PC-3 (cell line): ENCODE data around the gene MRTFA. TPM values are rescaled to one million over a fixed set of nuclear protein-coding genes. Genes with fewer than 3 reads are reported as not detected.
"Not testable (repeated sequence)": the region's sequence is repeated elsewhere in the genome, so short reads cannot be mapped to it uniquely, and the experiment has no call there.

Experiments used
- ATAC-seq: fragments of 200-7000 bp; cut with Tn5 transposase; 2 replicates; pipeline ENCODE4 v1.9.1; 2020; ENCODE audit warnings: mild to moderate bottlenecking, moderate library complexity
- BruUV-seq: library from RNA; stranded (reverse); fragments of 400-500 nt; replicated peaks from 2 replicates; lab custom pipeline; 2021; lab: Mats Ljungman, UMichigan
- CTCF ChIA-PET: fragments of 300-600 bp; sonication (Branson Sonifier 250); formaldehyde crosslinking; loops from one replicate; lab custom pipeline; 2022; ENCODE audit warnings: antibody characterized with exemption; lab: Charles Lee
- POLR2A ChIA-PET: fragments of 300-600 bp; sonication (Branson Sonifier 250); formaldehyde crosslinking; loops from one replicate; lab custom pipeline; 2022; ENCODE audit warnings: antibody characterized with exemption; ENCODE audit not compliant: unreplicated experiment; lab: Charles Lee
- DNase-seq: peaks from one replicate; pipeline ENCODE4 v3.0.0-alpha.2; 2015
- H2AFZ ChIP-seq: fragments of 300-600 bp; sonication (generic); 2 replicates; pipeline ENCODE4 v1.6.0; 2016; ENCODE audit warnings: antibody characterized with exemption, low read length
- H3F3A ChIP-seq: fragments of 300-600 bp; sonication (generic); one replicate; pipeline ENCODE4 v1.6.0; 2017; ENCODE audit warnings: antibody characterized with exemption, low read length, control low read depth, mild to moderate bottlenecking; ENCODE audit not compliant: unreplicated experiment
- H3K27ac ChIP-seq: fragments of 300-600 bp; sonication (generic); 2 replicates; pipeline ENCODE4 v1.5.1; 2016; ENCODE audit warnings: mild to moderate bottlenecking, low read length
- H3K27me3 ChIP-seq: fragments of 300-600 bp; sonication (generic); 2 replicates; pipeline ENCODE4 v1.6.1; 2016; ENCODE audit warnings: low read length, mixed read lengths
- H3K36me3 ChIP-seq: fragments of 300-600 bp; sonication (generic); 2 replicates; pipeline ENCODE4 v1.6.1; 2016; ENCODE audit warnings: low read depth, mixed run types, low read length, mixed read lengths
- H3K4me1 ChIP-seq: fragments of 300-600 bp; sonication (generic); 2 replicates; pipeline ENCODE4 v1.5.1; 2016; ENCODE audit warnings: low read length; ENCODE audit not compliant: insufficient read depth
- H3K4me2 ChIP-seq: fragments of 300-600 bp; sonication (generic); 2 replicates; pipeline ENCODE4 v1.6.0; 2016; ENCODE audit warnings: low read length
- H3K4me3 ChIP-seq: fragments of 300-600 bp; sonication (generic); 2 replicates; pipeline ENCODE4 v1.5.1; 2016; ENCODE audit warnings: mild to moderate bottlenecking, low read length, mixed read lengths
- H3K79me2 ChIP-seq: fragments of 300-600 bp; sonication (generic); 2 replicates; pipeline ENCODE4 v1.6.1; 2017; ENCODE audit warnings: low read length, mixed read lengths
- H3K9ac ChIP-seq: fragments of 300-600 bp; sonication (generic); 2 replicates; pipeline ENCODE4 v1.6.0; 2016; ENCODE audit warnings: mild to moderate bottlenecking, low read length
- H3K9me2 ChIP-seq: fragments of 300-600 bp; sonication (generic); replicated peaks from 2 replicates; pipeline ENCODE4 v1.6.1; 2016; ENCODE audit warnings: mixed run types, low read length, mixed read lengths
- H3K9me3 ChIP-seq: fragments of 300-600 bp; sonication (generic); 2 replicates; pipeline ENCODE4 v1.6.1; 2016; ENCODE audit warnings: low read length, mixed read lengths
- H4K20me1 ChIP-seq: fragments of 300-600 bp; sonication (generic); 2 replicates; pipeline ENCODE4 v1.6.1; 2016; ENCODE audit warnings: low read length, mixed read lengths
- CTCF ChIP-seq: fragments of 300-600 bp; sonication (generic); conservative IDR thresholded peaks from 2 replicates; pipeline ENCODE4 v1.5.1; 2017; ENCODE audit warnings: antibody characterized with exemption, low read depth, mild to moderate bottlenecking, low read length
- EZH2 ChIP-seq: fragments of 300-600 bp; sonication (generic); IDR thresholded peaks from one replicate; pipeline ENCODE4 v1.6.1; 2017; ENCODE audit warnings: antibody characterized with exemption, mild to moderate bottlenecking, low read length; ENCODE audit not compliant: unreplicated experiment
- EZH2phosphoT487 ChIP-seq: fragments of 300-600 bp; sonication (generic); IDR thresholded peaks from 2 replicates; pipeline ENCODE4 v1.6.1; 2018; ENCODE audit warnings: mild to moderate bottlenecking, antibody characterized with exemption, low read length, borderline replicate concordance
- intact Hi-C: fragments of 100-400 bp; cut with micrococcal nuclease; formaldehyde crosslinking; loops from 2 replicates; pipeline ENCODE4 v1.9.0; 2023
- total RNA-seq: library from RNA; depleted of rRNA; stranded (reverse); fragments of >200 nt; gene quantifications from 2 replicates; pipeline ENCODE4 v1.2.3, GENCODE V29; 2014

The MRTFA gene
- total RNA-seq, 1 experiment from 2014 or later = 32.6 TPM

- Histone ChIP-seq H3K4me2 (no peak overlapping the region), H3K9me2 (no peaks in the 10 kb centered on the region), H3K4me3 (no peak overlapping the region), H2AFZ (no peak overlapping the region), H4K20me1 (no peaks in the 10 kb centered on the region), H3F3A (no peaks in the 10 kb centered on the region), H3K9me3 (no peaks in the 10 kb centered on the region), H3K27me3 (no peaks in the 10 kb centered on the region), H3K36me3 (no peaks in the 10 kb centered on the region), H3K9ac (no peak overlapping the region), H3K79me2 (no peaks in the 10 kb centered on the region), H3K27ac (no peak overlapping the region), H3K4me1 (peaks cover 8% of the 10 kb centered on the region)
- TF ChIP-seq EZH2phosphoT487 (no peak), CTCF (no peak), EZH2 (no peak)
- DNase-seq (no peak), ATAC-seq (no peak)
- intact Hi-C loops = no loop called here
- CTCF ChIA-PET = no interaction called here
- POLR2A ChIA-PET = no interaction called here
- BruUV-seq = no TSS peak
Measured at GRCh38 chr22:40678493-40679248, 42.2 kb upstream of the MRTFA start.

DNA sequence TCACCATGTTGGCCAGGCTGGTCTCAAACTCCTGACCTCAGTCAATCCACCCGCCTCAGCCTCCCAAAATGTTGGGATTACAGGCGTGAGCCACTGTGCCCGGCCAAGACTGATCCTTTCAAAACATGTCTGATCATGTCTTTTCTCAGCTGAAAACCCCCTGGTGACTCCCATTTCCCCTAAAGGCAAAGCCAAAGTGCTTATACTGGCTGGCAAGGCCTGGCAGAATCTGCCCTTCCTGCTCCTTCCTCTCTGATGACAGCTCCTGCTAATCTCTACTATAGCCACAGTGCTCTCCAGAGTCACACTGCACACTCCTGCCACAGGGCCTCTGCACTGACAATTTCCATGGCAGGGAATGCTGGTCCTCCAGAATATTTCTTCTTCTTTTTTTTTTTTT lies 40.1 kb upstream of the MRTFA start:
- no TSS peak for BruUV-seq
- Histone ChIP-seq H3K9me3 (no peaks in the 10 kb centered on the region), H3K9ac (no peak overlapping the region), H3K36me3 (no peaks in the 10 kb centered on the region), H3K4me1 (no peaks in the 10 kb centered on the region), H3F3A (no peaks in the 10 kb centered on the region), H3K4me3 (no peak overlapping the region), H2AFZ (no peak overlapping the region), H3K79me2 (no peaks in the 10 kb centered on the region), H3K4me2 (no peak overlapping the region), H3K27ac (no peak overlapping the region), H3K27me3 (no peaks in the 10 kb centered on the region), H3K9me2 (no peaks in the 10 kb centered on the region), H4K20me1 (no peaks in the 10 kb centered on the region)
- TF ChIP-seq CTCF (no peak), EZH2 (no peak)
- ChIA-PET POLR2A (no interaction called here), CTCF (no interaction called here)
- DNase-seq (no peak), ATAC-seq (no peak)
- intact Hi-C loops = no loop called here

DNA sequence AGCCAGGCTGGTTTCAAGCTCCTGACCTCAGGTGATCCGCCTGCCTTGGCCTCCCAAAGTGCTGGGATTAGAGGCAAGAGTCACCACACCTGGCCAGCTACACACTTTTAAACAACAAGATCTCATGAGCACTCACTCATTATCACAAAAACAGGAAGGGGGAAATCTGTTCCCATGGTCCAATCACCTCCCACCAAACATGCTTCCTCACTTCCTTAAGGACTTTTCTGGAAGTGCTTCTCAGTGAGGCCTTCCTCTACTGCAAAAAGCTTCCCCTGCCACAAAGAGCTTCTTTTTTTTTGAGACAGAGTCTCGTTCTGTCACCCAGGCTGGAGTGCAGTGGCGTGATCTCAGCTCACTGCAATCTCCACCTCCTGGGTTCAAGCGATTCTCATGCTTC lies 39.6 kb upstream of the MRTFA start:
- CTCF ChIA-PET, H3K4me2 ChIP-seq, H3K27ac ChIP-seq, intact Hi-C loops, H3F3A ChIP-seq, H2AFZ ChIP-seq, H3K36me3 ChIP-seq, H3K9me3 ChIP-seq, H3K9me2 ChIP-seq, H4K20me1 ChIP-seq, BruUV-seq, H3K4me1 ChIP-seq, DNase-seq, H3K79me2 ChIP-seq, ATAC-seq, POLR2A ChIA-PET, H3K4me3 ChIP-seq, H3K27me3 ChIP-seq, H3K9ac ChIP-seq: not testable (repeated sequence)
